Glutamatergic neuron (in vitro differentiated cells): ENCODE data around the gene EEPD1. TPM values are rescaled to one million over a fixed set of nuclear protein-coding genes. Genes with fewer than 3 reads are reported as not detected.

ENCODE experiments used
- DNase-seq: peaks from one replicate; pipeline ENCODE4 v3.0.0; 2022
- H3K27ac Mint-ChIP-seq: one replicate; pipeline ENCODE4 v1.8.0; 2020; ENCODE audit warnings: mild to moderate bottlenecking, mixed read lengths, inconsistent platforms; ENCODE audit not compliant: unreplicated experiment
- H3K27me3 Mint-ChIP-seq: one replicate; pipeline ENCODE4 v1.8.0; 2020; ENCODE audit warnings: mild to moderate bottlenecking, moderate library complexity, mixed read lengths, inconsistent platforms; ENCODE audit not compliant: unreplicated experiment
- H3K36me3 Mint-ChIP-seq: one replicate; pipeline ENCODE4 v1.8.0; 2020; ENCODE audit warnings: mild to moderate bottlenecking, mixed read lengths, inconsistent platforms; ENCODE audit not compliant: unreplicated experiment
- H3K4me1 Mint-ChIP-seq: one replicate; pipeline ENCODE4 v1.8.0; 2020; ENCODE audit warnings: mild to moderate bottlenecking, low read depth, mixed read lengths, inconsistent platforms; ENCODE audit not compliant: unreplicated experiment
- H3K4me3 Mint-ChIP-seq: one replicate; pipeline ENCODE4 v1.8.0; 2020; ENCODE audit warnings: mild to moderate bottlenecking, mixed read lengths, inconsistent platforms; ENCODE audit not compliant: unreplicated experiment
- H3K9me3 Mint-ChIP-seq: one replicate; pipeline ENCODE4 v1.8.0; 2020; ENCODE audit warnings: mild to moderate bottlenecking, moderate library complexity, mixed read lengths, inconsistent platforms; ENCODE audit not compliant: unreplicated experiment
- CTCF ChIP-seq: fragments of 200-600 bp; sonication (generic); IDR thresholded peaks from one replicate; pipeline ENCODE4 v1.5.0; 2021; ENCODE audit not compliant: partially characterized antibody, unreplicated experiment
- total RNA-seq: library from RNA; stranded (reverse); fragmentation: NEBNext Ultra II Directional; extraction: Animal tissue kit (Norgen Biotek cat#: 25700); gene quantifications from one replicate; pipeline ENCODE4 v1.2.1, GENCODE V29; 2021; ENCODE audit not compliant: unreplicated experiment

Gene EEPD1
- total RNA-seq, 1 donor from 2014 or later: 63.9 TPM

- Mint-ChIP-seq H3K4me1 (peaks cover 34% of the 10 kb centered on the region), H3K36me3 (peaks cover 11% of the 10 kb centered on the region), H3K4me3 (no peak overlapping the region), H3K9me3 (peaks cover 12% of the 10 kb centered on the region), H3K27me3 (peaks cover 13% of the 10 kb centered on the region), H3K27ac (no peak overlapping the region)
- no peak for TF ChIP-seq CTCF
- DNase-seq: no peak
Measured at GRCh38 chr7:36217961-36218284, 64.9 kb downstream of the EEPD1 start.

DNA sequence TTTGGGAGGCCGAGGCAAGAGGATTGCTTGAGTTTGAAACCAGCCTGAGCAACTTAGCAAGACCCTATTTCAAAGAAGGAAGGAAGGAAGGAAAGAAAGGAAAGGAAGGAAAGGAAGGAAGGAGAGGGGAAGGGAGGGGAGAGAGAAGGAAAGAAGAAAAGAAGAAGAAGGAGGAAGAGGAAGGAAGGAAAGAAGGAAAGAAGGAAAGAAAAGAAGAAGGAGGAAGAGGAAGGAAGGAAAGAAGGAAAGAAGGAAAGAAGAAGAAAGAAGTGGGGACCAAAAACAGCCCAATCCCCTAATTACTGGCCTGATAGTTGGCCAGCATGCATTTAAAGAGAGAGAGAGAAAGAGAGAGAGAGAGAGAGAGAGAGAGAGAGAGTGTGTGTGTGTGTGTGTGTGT, 66.4 kb downstream of the EEPD1 start:
- H3K27ac Mint-ChIP-seq: no peak overlapping the region
- peaks cover 22% of the 10 kb centered on the region for H3K4me1 Mint-ChIP-seq
- H3K4me3 Mint-ChIP-seq: no peak overlapping the region
- H3K9me3 Mint-ChIP-seq: peaks cover 2% of the 10 kb centered on the region
- DNase-seq: no peak
- peaks cover 4% of the 10 kb centered on the region for H3K27me3 Mint-ChIP-seq
- TF ChIP-seq CTCF: no peak
- no peaks in the 10 kb centered on the region for H3K36me3 Mint-ChIP-seq

- Mint-ChIP-seq H3K4me1 (peaks cover 7% of the 10 kb centered on the region), H3K4me3 (no peak overlapping the region), H3K9me3 (peaks cover 2% of the 10 kb centered on the region), H3K27ac (no peak overlapping the region), H3K36me3 (peaks cover 3% of the 10 kb centered on the region), H3K27me3 (peaks cover 4% of the 10 kb centered on the region)
- TF ChIP-seq CTCF: no peak
- no peak for DNase-seq
Measured at GRCh38 chr7:36223851-36224250, 70.8 kb downstream of the EEPD1 start.

- no peak for DNase-seq
- Mint-ChIP-seq H3K27ac (no peak overlapping the region), H3K4me3 (no peak overlapping the region), H3K36me3 (peaks cover 3% of the 10 kb centered on the region), H3K4me1 (peaks cover 10% of the 10 kb centered on the region), H3K27me3 (peaks cover 1% of the 10 kb centered on the region), H3K9me3 (peaks cover 6% of the 10 kb centered on the region)
- no peak for TF ChIP-seq CTCF
Measured at GRCh38 chr7:36224934-36225858, 72.1 kb downstream of the EEPD1 start.

DNA sequence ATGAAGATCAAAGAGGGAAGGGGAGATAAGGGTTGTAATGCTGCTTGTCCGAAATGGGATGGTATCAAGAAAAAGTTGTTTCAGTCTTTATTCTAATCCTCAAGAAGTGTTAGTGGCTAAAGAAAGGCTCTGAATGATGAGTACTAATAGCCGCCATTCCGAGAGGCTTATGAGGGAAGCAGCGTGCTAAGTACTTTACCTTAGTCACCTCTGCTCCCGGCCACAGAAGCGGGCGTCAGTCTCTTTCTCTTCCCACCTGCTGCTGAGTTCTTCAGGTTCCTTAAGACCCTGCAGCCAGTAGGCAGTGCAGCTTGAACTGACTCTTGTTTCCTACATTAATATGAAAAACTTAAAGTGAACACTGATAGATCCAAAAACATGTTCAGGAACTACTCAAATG, 73.1 kb downstream of the EEPD1 start:
- H3K4me1 Mint-ChIP-seq: peaks cover 12% of the 10 kb centered on the region
- no peak for TF ChIP-seq CTCF
- no peak for DNase-seq
- peaks cover 7% of the 10 kb centered on the region for H3K9me3 Mint-ChIP-seq
- H3K27ac Mint-ChIP-seq: no peak overlapping the region
- no peak overlapping the region for H3K4me3 Mint-ChIP-seq
- H3K36me3 Mint-ChIP-seq: peaks cover 3% of the 10 kb centered on the region
- peaks cover 4% of the 10 kb centered on the region for H3K27me3 Mint-ChIP-seq
